ENCODE results near the gene AJM1.
"Not testable (repeated sequence)": the region's sequence is repeated elsewhere in the genome, so short reads cannot be mapped to it uniquely, and the experiment has no call there.

The AJM1 gene

DNA sequence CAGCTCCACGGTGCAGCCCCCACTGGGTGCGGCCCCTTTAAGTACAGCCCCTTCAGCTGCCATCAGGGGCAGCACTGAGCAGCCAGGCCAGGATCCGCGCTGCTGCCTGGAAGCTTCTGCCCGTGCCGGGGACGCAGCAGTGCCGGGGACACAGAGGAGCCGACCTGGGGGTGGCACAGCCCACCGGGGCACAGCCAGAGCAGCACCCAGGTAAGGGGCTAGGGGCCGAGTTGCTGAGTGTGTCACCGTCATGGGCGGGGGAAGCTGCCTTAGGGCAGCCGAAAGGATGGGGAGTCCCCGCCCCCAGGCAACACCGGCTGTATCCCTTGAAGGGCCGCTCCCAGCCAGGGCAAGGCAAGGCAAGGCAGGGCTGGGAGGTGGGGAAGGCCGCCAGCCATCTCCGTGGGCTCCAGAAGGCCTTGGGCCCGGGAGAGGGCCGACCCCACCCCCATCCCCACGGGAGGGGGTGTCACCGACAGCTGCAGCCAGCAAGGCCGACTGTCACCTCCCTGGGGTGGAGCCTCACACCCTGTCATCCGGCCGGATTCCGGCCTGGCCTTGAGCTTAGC, at the start of gene AJM1:
TSS of gene AJM1 (plus strand) at position 99 of the 569 bp plus-strand sequence. CDS start 1,937 bp downstream, outside the sequence.
- peak; percentile 65 for DNase-seq

DNA sequence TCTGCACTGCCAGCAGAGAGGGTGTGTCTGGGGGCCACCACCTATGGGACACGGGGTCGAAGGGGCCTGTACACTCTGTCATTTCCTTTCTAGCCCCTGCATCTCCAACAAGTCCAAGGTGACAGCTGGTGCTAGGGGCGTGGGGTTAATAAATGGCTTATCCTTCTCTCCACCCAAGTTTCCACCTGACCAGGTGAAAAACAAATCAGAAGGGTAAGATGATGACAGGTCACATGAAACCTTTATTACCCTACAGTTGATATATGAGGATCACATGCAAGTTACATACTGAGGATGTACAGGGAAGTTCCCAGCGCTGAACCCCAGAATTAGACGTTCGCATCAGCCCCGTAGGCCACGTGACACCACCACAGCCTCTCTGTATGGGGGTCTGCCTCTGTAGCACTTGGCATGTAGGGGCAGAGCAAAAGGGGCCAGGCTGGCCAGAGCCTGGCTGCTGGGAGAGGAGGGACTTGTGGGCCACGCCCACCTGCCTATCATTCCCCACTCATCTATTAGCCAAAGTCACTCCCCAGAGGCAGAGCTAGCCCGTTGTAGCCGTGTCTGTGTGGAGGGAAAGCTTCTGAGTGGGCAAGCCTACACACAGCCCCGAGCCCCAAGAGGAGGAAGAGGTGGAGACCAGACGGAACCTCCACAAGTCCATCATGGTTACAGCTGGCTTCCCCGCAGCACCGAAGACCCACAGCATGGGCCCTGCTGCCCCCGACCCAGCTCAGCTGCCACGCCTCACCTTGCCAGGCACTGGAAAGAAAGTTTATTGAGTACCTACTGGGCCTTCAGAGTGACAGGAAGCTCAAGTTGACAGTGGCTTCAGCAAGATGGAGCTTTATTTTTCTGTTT, 49.0 kb upstream of the AJM1 start:
- DNase-seq, result no peak

DNA sequence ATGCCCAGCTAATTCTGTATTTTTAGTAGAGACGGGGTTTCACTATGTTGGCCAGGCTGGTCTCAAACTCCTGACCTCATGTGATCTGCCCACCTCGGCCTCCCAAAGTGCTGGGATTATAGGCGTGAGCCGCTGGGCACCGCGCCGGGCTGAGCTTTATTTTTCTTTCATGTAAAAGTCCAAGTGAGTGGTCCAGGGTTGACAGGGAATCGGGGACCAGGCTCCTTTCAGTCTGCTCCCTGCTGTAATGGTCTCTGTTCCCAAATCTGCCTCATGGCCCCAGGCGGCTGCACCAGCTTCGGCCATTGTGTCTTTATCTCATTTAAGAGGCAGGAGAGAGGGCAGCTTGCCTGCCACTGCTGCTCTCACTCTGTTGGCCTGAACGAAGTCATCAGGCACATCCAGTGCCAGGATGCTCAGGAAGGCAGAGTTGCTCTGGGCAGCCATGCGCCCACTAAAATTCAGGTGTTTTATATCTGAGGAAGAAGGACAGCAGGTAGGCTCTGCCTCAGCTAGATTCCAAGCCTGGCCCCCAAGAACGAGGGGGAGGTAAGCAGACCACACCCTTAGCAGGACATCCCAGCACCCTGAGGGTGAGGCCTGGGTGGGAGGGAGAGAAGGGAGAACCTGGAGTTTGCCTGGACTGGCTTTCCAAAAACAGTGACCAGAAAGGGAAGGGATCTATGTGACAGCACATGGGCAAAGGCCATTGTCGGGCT, 47.8 kb upstream of the AJM1 start:
- no peak for DNase-seq

DNA sequence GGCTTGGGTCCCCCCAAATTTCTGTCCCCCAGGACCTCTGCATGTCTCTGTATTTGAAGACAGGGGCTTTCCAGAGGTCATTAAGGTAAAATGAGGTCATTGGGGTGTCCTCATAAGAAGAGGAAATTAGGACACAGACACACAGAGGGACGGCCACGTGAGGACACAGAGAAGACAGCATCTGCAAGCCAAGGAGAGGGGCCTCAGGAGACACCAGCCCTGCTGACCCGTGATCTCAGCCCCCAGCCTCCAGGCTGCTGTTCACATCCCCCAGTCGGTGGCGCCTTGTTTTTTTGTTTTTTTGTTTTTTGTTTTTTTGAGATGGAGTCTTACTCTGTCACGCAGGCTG, 47.3 kb upstream of the AJM1 start:
- no peak for DNase-seq

DNA sequence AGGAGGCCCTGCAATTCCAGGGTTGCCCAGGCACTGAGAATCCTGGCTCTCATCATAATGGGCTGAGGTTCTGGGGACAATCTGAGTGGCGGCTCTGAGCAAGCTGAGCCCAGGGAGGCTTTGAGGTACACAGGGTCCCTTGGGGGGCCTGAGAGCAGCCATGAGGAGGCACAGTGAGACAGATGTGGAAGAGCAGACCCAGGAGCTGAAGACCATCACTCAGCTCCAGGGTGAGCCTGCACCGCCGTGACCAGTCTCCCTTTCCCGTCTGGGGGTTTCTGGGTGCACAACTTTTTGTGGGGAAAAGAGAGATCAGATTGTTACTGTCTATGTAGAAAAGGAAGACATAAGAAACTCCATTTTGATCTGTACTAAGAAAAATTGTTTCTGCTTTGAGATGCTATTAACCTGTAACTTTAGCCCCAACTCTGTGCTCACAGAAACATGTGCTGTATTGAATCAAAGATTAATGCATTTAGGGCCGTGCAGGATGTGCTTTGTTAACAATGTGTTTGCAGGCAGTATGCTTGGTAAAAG, 46.0 kb upstream of the AJM1 start, which contains the start of gene CCDC183:
TSS of gene CCDC183 (plus strand) at position 101 of the 537 bp plus-strand sequence. CDS start at position 161, 60 bp downstream.
- no peak for DNase-seq

DNA sequence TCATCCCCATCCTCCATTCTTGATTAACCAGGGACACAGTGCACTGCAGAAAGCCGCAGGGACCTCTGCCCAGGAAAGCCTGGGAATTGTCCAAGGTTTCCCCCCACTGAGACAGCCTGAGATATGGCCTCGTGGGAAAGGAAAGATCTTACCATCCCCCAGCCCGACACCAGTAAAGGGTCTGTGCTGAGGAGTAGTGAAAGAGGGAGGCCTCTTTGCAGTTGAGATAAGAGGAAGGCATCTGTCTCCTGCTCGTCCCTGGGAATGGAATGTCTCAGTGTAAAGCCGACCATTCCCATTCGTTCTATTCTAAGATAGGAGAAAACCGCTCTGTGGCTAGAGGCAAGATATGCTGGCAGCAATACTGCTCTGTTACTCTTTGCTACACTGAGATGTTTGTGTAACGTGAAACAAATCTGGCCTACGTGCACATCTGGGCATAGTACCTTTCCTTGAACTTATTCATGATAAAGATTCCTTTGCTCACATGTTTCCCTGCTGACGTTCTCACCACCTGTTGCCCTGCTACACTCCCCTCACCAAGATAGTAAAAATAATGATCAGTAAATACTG, 45.4 kb upstream of the AJM1 start:
- DNase-seq, result not testable (repeated sequence)

DNA sequence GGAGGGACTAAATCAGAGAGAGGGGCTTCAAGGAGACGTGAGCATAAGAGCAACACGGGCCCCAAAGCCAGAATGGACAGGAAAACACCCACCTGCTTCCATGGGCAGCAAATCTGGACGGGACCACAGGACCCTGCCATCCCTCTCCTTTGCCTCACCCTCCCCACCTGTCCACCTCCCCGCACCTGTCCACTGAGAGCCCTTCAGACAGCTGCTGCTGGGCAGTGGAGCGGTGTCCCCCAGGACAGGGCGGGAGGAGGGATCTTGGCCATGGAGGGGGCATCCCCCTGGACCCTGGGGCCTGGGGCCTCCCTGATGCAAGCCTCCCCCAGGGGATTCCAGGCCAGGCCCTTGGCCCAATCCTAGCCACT, 43.6 kb upstream of the AJM1 start:
- no peak for DNase-seq

DNA sequence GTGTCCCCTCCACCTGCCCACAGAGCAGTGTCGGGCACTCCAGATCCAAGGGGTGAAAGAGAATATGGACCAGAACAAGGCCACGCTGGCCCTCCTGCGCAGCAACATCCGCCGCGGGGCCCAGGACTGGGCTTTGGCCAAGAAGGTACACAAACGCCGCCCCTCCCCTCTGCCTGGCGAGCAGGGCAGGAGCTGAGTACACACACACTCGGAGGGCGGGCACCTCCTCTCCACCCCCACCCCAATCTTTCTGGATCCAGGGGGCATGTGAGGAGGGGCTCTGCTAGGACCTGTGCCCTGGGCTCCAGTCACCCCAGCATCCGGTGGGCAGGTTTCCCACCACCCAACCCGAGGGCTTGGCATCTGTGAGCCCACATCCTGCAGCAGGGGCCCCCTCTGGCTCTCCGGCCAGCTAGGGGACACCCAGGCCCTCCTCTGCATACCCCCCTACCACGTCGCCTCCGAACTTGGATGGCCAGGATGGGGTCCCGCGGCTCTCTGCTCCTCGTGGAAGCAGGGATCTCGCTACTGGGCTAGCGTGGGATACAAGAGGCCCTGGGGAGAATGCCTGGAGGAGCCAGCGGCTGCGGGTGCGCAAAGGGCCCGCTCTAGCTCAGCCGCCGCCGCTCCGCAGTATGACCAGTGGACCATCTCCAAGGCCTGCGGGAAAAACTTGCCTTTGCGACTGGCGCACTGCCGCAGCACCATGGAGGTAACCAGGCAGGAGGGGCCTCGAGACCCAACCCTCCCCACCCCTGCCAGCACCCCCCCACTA, 43.0 kb upstream of the AJM1 start:
- DNase-seq, result no peak

DNA sequence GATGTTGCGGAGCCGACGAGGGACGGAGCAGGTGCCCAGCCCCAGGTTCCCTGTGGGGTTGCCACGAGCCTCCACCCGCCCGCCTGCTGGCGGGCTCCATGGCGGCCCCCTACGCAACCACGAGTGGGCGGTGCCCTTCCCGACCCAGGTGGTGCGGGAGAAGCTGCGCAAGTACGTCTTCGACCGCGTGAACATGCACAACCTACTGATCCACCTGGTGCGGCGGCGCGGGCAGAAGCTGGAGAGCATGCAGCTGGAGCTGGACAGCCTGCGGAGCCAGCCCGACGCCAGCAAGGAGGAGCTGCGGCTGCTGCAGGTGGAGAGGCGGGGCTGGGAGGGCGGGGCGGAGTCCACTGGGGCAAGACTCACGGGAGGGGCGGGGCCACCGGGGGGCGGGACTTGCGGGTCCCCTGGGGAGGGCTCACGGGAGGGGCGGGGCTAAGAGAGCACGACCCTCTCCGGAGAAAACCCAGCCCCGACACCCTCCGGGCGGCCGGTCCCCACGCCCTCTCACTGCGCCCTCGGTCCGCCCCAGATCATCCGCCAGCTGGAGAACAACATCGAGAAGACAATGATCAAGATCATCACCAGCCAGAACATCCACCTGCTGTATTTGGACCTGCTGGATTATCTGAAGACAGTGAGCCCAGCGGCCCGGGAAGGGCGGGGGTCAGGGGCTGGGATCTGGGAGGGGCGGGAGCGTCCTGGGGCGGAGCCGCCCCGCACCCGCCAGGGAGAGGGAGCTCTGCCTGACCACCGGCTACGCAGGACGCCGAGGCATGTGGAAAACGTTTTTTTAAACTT, 42.2 kb upstream of the AJM1 start:
- DNase-seq, result peak; percentile 23

DNA sequence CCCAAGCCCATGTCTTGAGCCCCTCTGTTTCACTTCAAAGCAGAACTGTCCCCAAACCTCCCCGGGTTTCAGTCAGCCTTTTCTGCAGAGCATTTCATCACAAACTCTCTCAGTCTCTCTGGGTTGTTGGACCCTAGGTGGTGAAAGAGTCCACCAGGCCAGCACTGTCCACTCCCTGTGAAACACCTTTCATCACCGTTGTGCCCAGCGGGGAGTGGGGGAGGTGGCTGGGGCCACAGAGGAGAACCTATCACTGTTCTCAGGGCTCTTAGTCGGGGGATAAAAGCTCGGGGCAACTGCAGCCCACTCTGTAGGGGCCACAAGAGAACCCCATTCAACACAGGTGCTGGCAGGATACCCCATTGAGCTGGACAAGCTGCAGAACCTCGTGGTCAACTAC, 40.0 kb upstream of the AJM1 start:
- DNase-seq, result no peak

DNA sequence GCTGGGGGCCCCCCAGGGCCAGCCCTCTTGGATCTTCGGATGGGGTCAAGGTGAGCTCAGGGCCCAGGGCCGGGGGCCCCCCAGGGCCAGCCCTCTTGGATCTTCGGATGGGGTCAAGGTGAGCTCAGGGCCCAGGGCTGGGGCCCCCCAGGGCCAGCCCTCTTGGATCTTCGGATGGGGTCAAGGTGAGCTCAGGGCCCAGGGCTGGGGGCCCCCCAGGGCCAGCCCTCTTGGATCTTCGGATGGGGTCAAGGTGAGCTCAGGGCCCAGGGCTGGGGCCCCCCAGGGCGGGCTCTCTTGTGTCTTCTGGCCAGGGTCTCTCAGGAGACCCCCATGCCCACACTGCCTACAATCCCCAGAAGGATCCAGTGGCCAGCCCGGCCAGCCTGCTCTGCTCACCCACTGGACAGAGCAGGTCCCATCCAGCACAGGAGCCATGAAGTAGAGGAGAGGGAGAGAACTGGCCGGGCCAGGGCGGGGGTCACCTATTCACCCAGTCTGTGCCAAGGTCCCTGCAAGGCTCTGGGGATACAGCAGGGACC, 39.2 kb upstream of the AJM1 start:
- not testable (repeated sequence) for DNase-seq

DNA sequence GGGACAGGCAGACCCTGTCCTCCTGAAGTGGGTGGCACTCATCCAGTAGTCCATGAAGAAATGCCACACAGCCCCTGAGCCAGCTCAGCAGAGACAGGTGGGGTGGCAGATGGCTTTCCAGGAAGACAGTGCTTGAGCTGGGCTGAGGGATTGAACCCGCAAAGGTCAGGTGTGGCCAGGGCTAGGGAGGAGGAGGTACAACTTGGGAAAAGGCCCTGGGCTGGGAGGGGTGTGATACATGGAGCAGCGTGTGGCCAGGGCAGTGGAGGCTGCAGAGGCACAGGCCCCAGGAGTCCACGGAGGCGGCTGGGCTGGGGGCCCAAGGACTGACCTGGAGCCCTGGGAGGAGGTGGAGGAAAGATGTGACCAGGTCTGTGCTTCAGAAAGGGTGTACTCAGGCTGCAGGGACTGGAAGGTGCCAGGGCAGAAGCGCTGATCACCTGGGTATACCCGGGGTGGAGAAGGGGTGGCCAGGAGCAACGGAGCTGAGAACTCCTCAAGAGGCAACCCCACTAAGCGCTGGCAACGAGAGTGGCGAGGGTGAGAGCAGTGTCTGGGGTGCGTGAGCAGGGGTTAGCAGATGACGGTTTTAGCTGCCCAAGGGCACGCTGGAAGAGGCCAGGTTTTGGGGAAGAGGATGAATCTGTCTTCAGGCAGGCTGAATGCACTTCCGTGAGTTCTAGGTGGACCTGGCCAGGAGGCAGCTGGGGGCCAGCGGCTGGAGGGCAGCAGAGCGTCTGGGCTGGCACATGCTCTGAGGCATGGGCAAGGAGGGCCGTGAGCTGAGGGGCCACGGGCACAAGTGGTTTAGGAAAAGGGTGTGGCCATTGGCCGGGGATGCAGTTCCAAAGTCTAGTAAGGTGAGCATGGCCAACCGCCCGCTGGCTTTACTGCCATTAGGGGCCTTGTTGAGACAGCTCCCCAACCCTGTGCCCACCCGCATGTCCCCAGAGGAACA, 38.4 kb upstream of the AJM1 start:
- no peak for DNase-seq

DNA sequence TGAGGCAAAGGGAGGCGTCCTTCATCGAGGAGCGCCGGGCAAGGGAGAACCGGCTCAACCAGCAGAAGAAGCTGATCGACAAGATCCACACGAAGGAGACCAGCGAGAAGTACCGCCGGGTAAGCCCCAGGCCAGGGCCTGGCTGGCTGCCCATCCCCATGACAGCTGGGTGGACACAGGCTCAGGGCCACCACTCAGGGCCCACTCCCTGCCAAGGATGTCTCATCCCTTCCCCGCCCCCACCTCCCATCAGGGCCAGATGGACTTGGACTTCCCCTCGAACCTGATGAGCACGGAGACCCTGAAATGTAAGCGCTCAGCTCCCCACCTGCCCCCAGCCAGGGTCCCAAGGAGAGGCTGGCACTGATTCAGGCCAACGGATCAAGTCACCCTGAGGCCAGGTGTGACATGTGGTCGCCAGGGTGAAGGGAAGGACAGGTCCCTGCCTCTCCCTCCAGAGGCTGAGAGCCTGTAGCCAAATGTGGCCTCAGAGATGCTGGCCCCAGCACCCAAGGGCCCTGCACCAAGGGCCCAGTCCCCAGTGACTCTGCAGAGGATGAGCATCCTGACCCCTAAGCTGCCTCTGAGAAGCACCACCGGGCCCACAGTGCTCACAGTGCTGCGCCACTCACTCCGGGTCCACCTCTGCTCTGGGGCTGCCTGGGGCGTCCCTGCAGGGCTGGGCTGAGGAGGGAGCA, 37.6 kb upstream of the AJM1 start:
- no peak for DNase-seq

DNA sequence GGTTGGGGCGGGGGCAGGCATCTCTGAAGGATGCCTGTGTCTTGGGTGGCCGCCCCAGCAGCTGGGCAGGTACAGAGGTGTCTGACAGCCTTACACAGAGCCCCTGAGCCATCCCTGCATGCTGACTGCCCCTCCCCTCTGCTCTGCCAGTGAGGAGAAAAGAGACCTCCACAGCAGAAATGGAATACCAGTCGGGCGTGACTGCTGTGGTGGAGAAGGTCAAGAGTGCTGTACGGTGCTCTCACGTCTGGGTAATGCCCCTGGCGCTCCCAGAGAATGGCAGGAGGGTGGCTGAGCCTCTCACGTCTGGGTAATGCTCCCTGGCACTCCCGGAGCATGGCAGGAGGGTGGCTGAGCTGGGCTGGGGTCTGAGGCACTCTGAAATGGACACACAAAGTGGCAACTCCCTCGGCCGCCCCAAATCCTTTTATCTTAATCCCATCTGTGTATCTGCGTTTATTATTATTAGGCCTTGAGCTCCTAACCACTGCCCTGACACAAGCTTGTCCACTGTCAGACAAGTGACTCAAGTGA, 37.0 kb upstream of the AJM1 start:
- DNase-seq, result no peak

DNA sequence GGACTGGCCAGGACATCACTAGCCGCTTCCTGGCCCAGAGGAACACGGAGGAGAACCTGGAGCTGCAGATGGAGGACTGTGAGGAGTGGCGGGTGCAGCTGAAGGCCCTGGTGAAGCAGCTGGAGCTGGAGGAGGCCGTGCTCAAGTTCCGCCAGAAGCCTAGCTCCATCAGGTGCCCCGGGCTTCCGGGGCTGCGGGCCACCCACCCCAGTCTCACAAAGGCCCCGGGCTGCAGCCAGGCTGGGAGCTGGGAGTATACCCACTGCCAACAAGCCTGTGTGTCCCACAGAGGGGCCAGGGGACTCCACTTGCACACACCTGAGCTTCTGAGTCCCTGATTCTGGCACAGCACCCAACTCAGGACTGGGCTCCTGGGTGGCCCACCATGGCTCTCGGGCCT, 36.2 kb upstream of the AJM1 start:
- DNase-seq, result no peak

DNA sequence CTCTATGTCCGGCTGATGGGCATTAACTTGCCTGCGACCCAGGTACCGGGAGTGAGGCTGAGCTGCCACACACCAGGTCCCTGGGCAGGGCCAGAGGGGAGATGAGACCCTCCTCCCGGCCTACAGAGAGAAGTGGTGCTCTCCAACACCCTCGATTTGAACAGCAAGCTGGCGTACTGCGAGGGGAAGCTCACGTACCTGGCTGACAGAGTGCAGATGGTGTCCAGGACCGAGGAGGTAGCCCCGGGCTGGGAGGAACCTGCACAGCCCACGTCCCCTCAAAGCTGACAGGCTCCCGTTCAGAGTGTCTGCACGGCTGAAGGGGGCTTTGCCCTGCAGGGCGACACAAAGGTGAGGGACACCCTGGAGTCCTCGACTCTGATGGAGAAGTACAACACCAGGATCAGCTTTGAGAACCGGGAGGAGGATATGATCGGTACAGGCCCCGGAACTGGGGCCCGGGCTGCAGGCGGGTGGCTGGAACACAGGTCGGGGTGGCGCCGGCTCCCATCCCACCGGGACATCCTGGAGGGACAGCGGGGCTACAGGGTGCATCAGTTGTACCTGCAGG, 35.6 kb upstream of the AJM1 start:
- no peak for DNase-seq

DNA sequence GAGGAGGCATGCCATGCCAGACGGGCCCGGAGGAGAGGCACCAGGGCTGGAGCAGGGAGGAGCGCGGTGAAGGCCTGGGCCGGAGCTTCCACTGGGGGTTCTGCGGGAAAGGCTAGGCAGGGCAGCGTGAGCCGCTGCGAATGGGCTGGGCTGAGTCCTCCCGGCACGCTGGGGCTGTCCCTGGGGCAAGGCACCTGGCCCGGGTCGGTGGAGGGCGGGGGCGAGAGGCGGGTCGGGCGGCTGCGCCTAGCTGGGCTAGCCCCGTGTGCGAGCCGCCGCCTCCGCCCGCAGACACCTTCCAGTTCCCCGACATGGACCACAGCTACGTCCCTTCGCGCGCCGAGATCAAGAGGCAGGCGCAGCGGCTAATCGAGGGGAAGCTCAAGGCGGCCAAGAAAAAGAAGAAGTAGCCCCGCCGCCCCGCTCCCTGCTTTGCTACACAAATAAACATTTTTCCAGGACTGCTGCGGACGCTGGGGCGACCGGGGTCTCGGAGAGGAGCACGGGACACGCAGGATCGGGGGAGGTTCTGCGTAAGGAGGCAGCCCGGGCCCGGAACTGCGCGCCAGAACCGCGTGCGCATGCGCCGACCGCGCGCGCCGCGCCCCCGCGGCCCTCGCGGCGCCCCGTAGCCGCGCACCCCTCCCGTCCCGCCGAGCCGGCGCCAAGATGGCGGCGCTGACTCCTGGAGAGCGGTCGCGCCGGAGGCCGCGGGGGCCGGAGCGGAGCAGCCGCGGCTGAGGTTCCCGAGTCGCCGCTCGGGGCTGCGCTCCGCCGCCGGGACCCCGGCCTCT, 34.8 kb upstream of the AJM1 start, which contains the start of gene RABL6:
TSS of gene RABL6 (plus strand) at position 668 of the 794 bp plus-strand sequence. CDS start 249 bp downstream, outside the sequence.
- DNase-seq, result peak; percentile 69

Data from fibroblast of skin of right quadriceps (primary cell).